OCI-LY3 (cell line): ENCODE results near the gene DSCAM.

Experiments
- H2AFZ ChIP-seq: fragments of 200-600, 300-600 bp; shearing (Covaris generic); 2 replicates; pipeline ENCODE4 v1.6.0; 2014; ENCODE audit warnings: antibody characterized with exemption, low read depth, low read length
- H3K27ac ChIP-seq: fragments of 200-600, 300-600 bp; sonication (generic); 2 replicates; pipeline ENCODE4 v1.5.1; 2014; ENCODE audit warnings: mild to moderate bottlenecking, low read length, moderate library complexity, mixed read lengths
- H3K27me3 ChIP-seq: fragments of 200-600, 300-600 bp; sonication (generic); 2 replicates; pipeline ENCODE4 v1.6.1; 2014; ENCODE audit warnings: low read depth, low read length, mixed read lengths
- H3K36me3 ChIP-seq: fragments of 200-600, 300-600 bp; sonication (generic); replicated peaks from 2 replicates; pipeline ENCODE3; 2014; ENCODE audit warnings: low read depth, low read length, mixed read lengths
- H3K4me1 ChIP-seq: fragments of 300-600, 200-600 bp; sonication (generic); 2 replicates; pipeline ENCODE4 v1.6.1; 2014; ENCODE audit warnings: low read length, mixed read lengths
- H3K4me2 ChIP-seq: fragments of 200-600, 300-600 bp; sonication (generic); 2 replicates; pipeline ENCODE4 v1.6.1; 2014; ENCODE audit warnings: low read length, mixed read lengths
- H3K4me3 ChIP-seq: fragments of 300-600, 200-600 bp; sonication (generic); 2 replicates; pipeline ENCODE4 v1.5.1; 2014; ENCODE audit warnings: antibody characterized with exemption, mild to moderate bottlenecking, low read length, moderate library complexity
- H3K79me2 ChIP-seq: fragments of 300-600, 200-600 bp; shearing (Covaris generic); 2 replicates; pipeline ENCODE4 v1.6.1; 2014; ENCODE audit warnings: mild to moderate bottlenecking, low read length, mixed read lengths
- H3K9ac ChIP-seq: fragments of 300-600, 200-600 bp; shearing (Covaris generic); 2 replicates; pipeline ENCODE4 v1.6.0; 2014; ENCODE audit warnings: mild to moderate bottlenecking, low read length, moderate library complexity
- H3K9me3 ChIP-seq: fragments of 200-600, 300-600 bp; shearing (Covaris generic); 2 replicates; pipeline ENCODE4 v1.6.1; 2014; ENCODE audit warnings: low read length, mixed read lengths; ENCODE audit not compliant: insufficient read depth
- H4K20me1 ChIP-seq: fragments of 200-600, 300-600 bp; sonication (generic); 2 replicates; pipeline ENCODE4 v1.6.1; 2016; ENCODE audit warnings: low read length, mixed read lengths; ENCODE audit not compliant: insufficient read depth
- CTCF ChIP-seq: fragments of 200-600, 300-600 bp; sonication (generic); IDR thresholded peaks from 2 replicates; pipeline ENCODE4 v1.5.1; 2014; ENCODE audit warnings: antibody characterized with exemption, low read length, low read depth
- EZH2phosphoT487 ChIP-seq: fragments of 200-600 bp; shearing (Covaris generic); IDR thresholded peaks from 2 replicates; pipeline ENCODE4 v1.6.1; 2018; ENCODE audit warnings: antibody characterized with exemption, mixed run types, low read depth

Gene DSCAM

GRCh38 chr21:40827509-40827908 is 19.4 kb downstream of the DSCAM start:
- Histone ChIP-seq H3K27ac (no peak overlapping the region), H3K79me2 (no peaks in the 10 kb centered on the region), H3K4me1 (no peaks in the 10 kb centered on the region), H4K20me1 (no peaks in the 10 kb centered on the region), H3K4me2 (no peak overlapping the region), H3K9ac (no peak overlapping the region), H3K27me3 (no peaks in the 10 kb centered on the region), H3K9me3 (no peaks in the 10 kb centered on the region), H2AFZ (no peak overlapping the region), H3K4me3 (no peak overlapping the region), H3K36me3 (no peaks in the 10 kb centered on the region)
- no peak for TF ChIP-seq EZH2phosphoT487
- TF ChIP-seq CTCF: no peak

GRCh38 chr21:40819071-40819900 is 27.7 kb downstream of the DSCAM start:
- Histone ChIP-seq H3K27ac (no peak overlapping the region), H3K79me2 (no peaks in the 10 kb centered on the region), H3K9me3 (no peaks in the 10 kb centered on the region), H3K4me2 (no peak overlapping the region), H2AFZ (no peak overlapping the region), H3K4me1 (no peaks in the 10 kb centered on the region), H3K4me3 (no peak overlapping the region), H3K36me3 (no peaks in the 10 kb centered on the region), H4K20me1 (no peaks in the 10 kb centered on the region), H3K27me3 (no peaks in the 10 kb centered on the region), H3K9ac (no peak overlapping the region)
- no peak for TF ChIP-seq CTCF
- TF ChIP-seq EZH2phosphoT487: no peak

GRCh38 chr21:40813918-40814317 is 33.0 kb downstream of the DSCAM start:
- no peaks in the 10 kb centered on the region for H3K9me3 ChIP-seq
- no peaks in the 10 kb centered on the region for H4K20me1 ChIP-seq
- H3K27me3 ChIP-seq: no peaks in the 10 kb centered on the region
- H3K36me3 ChIP-seq: no peaks in the 10 kb centered on the region
- no peaks in the 10 kb centered on the region for H3K79me2 ChIP-seq
- H3K4me2 ChIP-seq: no peak overlapping the region
- TF ChIP-seq EZH2phosphoT487 (no peak), CTCF (no peak)
- no peak overlapping the region for H2AFZ ChIP-seq
- H3K9ac ChIP-seq: no peak overlapping the region
- no peaks in the 10 kb centered on the region for H3K4me1 ChIP-seq
- no peak overlapping the region for H3K4me3 ChIP-seq
- no peak overlapping the region for H3K27ac ChIP-seq

GRCh38 chr21:40809673-40810197 is 37.2 kb downstream of the DSCAM start:
- Histone ChIP-seq H3K27me3 (no peaks in the 10 kb centered on the region), H3K4me2 (no peak overlapping the region), H3K27ac (no peak overlapping the region), H3K9ac (no peak overlapping the region), H3K79me2 (no peaks in the 10 kb centered on the region), H2AFZ (no peak overlapping the region), H3K4me1 (no peaks in the 10 kb centered on the region), H3K9me3 (no peaks in the 10 kb centered on the region), H3K4me3 (no peak overlapping the region), H3K36me3 (no peaks in the 10 kb centered on the region), H4K20me1 (no peaks in the 10 kb centered on the region)
- TF ChIP-seq EZH2phosphoT487: no peak
- no peak for TF ChIP-seq CTCF
